ENCODE data around the gene CBX8.

CBX8 gene

GRCh38 chr17:79750650-79751545 lies 46.0 kb downstream of the CBX8 start:
- no peak for DNase-seq (ENCODE audit: low spot score)

- DNase-seq (ENCODE audit: low spot score): no peak
These were observed 46.9 kb downstream of the CBX8 start for GRCh38 chr17:79749958-79750357.

GRCh38 chr17:79749156-79749815 lies 47.6 kb downstream of the CBX8 start:
- DNase-seq (ENCODE audit: low spot score): no peak

GRCh38 chr17:79748295-79749099 lies 48.4 kb downstream of the CBX8 start:
- DNase-seq (ENCODE audit: low spot score): no peak

- DNase-seq (ENCODE audit: low spot score): peak; percentile 57
These were observed 49.2 kb downstream of the CBX8 start for GRCh38 chr17:79747508-79748294.

- no peak for DNase-seq (ENCODE audit: low spot score)
These were observed 49.9 kb downstream of the CBX8 start for GRCh38 chr17:79746889-79747507.

- DNase-seq (ENCODE audit: low spot score): no peak
These were observed 51.2 kb downstream of the CBX8 start for GRCh38 chr17:79745641-79746105.

- no peak for DNase-seq (ENCODE audit: low spot score)
These were observed 53.3 kb downstream of the CBX8 start for GRCh38 chr17:79743614-79744013.

- no peak for DNase-seq (ENCODE audit: low spot score)
These were observed 53.9 kb downstream of the CBX8 start for GRCh38 chr17:79742951-79743476.

GRCh38 chr17:79742589-79742918 lies 54.3 kb downstream of the CBX8 start:
- no peak for DNase-seq (ENCODE audit: low spot score)

All from SK-N-DZ (cell line).